H1 (cell line): ENCODE data around the gene ASCL5. TPM values are rescaled to one million over a fixed set of nuclear protein-coding genes. Genes with fewer than 3 reads are reported as not detected.

Experiments
- CTCF ChIA-PET: fragments of 300-600 bp; sonication (Branson Sonifier 250); formaldehyde crosslinking; loops from one replicate; lab custom pipeline; 2021; ENCODE audit not compliant: partially characterized antibody; lab: Charles Lee
- POLR2A ChIA-PET: fragments of 300-600 bp; sonication (Branson Sonifier 250); formaldehyde crosslinking; loops from one replicate; lab custom pipeline; 2021; ENCODE audit warnings: inconsistent platforms; ENCODE audit not compliant: partially characterized antibody; lab: Charles Lee
- DNase-seq, 2 experiments: peaks; one replicate each; pipeline versions ENCODE4 v3.0.0 to v3.0.0-alpha.2; 2010 to 2022; ENCODE audit warnings: low spot score in 2 of 2, low read depth in 1 of 2, mixed read lengths in 1 of 2
- FAIRE-seq: peaks from 2 replicates; lab custom pipeline; 2011; peaks lifted over from hg19 to GRCh38; lab: Jason Lieb, UNC
- H2AFZ ChIP-seq: 2 replicates; pipeline ENCODE4 v1.8.1; 2012; ENCODE audit warnings: low read length, inconsistent platforms
- H2AK5ac ChIP-seq: 2 replicates; pipeline ENCODE4 v1.6.1; 2013; ENCODE audit warnings: low read depth, low read length
- H2BK120ac ChIP-seq: replicated peaks from 2 replicates; pipeline ENCODE3; 2013; ENCODE audit warnings: low read depth, low read length, inconsistent platforms
- H2BK12ac ChIP-seq: 2 replicates; pipeline ENCODE4 v1.6.1; 2013; ENCODE audit warnings: low read depth, low read length
- H2BK15ac ChIP-seq: 2 replicates; pipeline ENCODE4 v1.6.1; 2013; ENCODE audit warnings: low read length
- H2BK20ac ChIP-seq: 2 replicates; pipeline ENCODE4 v1.6.1; 2013; ENCODE audit warnings: low read length
- H2BK5ac ChIP-seq: 2 replicates; pipeline ENCODE4 v1.6.1; 2013; ENCODE audit warnings: low read depth, low read length
- H3K14ac ChIP-seq: 2 replicates; pipeline ENCODE4 v1.6.1; 2013; ENCODE audit warnings: inconsistent platforms; ENCODE audit not compliant: insufficient read length
- H3K18ac ChIP-seq: 2 replicates; pipeline ENCODE4 v1.6.1; 2013; ENCODE audit warnings: low read length; ENCODE audit errors: extremely low read depth
- H3K23ac ChIP-seq: 2 replicates; pipeline ENCODE4 v1.6.1; 2013; ENCODE audit warnings: inconsistent platforms; ENCODE audit not compliant: insufficient read length
- H3K23me2 ChIP-seq: 2 replicates; pipeline ENCODE4 v1.6.1; 2013; ENCODE audit warnings: low read depth, low read length
- H3K27ac ChIP-seq: 2 replicates; pipeline ENCODE4 v1.6.1; 2011; ENCODE audit warnings: low read depth, low read length, inconsistent platforms
- H3K27me3 ChIP-seq, 4 experiments: replicated peaks in 1 of 4; 1 replicate in 1 of 4; 2 replicates in 3 of 4; pipeline versions ENCODE4 v1.6.1 to v1.8.1; 2011 to 2013; ENCODE audit warnings: low read length in 3 of 4, mild to moderate bottlenecking in 3 of 4, inconsistent platforms in 2 of 4, mixed read lengths in 2 of 4, moderate library complexity in 1 of 4; ENCODE audit not compliant: control insufficient read depth in 3 of 4, insufficient read depth in 3 of 4; ENCODE audit errors: extremely low read depth in 1 of 4
- H3K36me3 ChIP-seq, 4 experiments: 2 replicates each; pipeline versions ENCODE4 v1.6.1 to v1.8.1; 2011 to 2013; ENCODE audit warnings: mild to moderate bottlenecking in 4 of 4, low read length in 3 of 4, moderate library complexity in 2 of 4, control low read depth in 1 of 4, inconsistent platforms in 1 of 4; ENCODE audit not compliant: insufficient read depth in 4 of 4, control insufficient read depth in 2 of 4
- H3K4ac ChIP-seq: replicated peaks from 2 replicates; pipeline ENCODE3; 2013; ENCODE audit warnings: low read length, low read depth, mixed read lengths, inconsistent platforms; ENCODE audit not compliant: insufficient read length
- H3K4me1 ChIP-seq, 4 experiments: replicated peaks in 1 of 4; 1 replicate in 1 of 4; 2 replicates in 3 of 4; pipeline versions ENCODE4 v1.6.1 to v1.8.1; 2011 to 2013; ENCODE audit warnings: low read length in 3 of 4, inconsistent platforms in 2 of 4, mixed read lengths in 1 of 4; ENCODE audit not compliant: insufficient read depth in 4 of 4, control insufficient read depth in 3 of 4
- H3K4me2 ChIP-seq, 2 experiments: 2 replicates each; pipeline versions ENCODE4 v1.6.1 to v1.8.1; 2011 to 2013; ENCODE audit warnings: low read depth in 2 of 2, low read length in 2 of 2, control low read depth in 1 of 2, inconsistent platforms in 1 of 2, mild to moderate bottlenecking in 1 of 2; ENCODE audit not compliant: insufficient read depth in 1 of 2
- H3K4me3 ChIP-seq, 4 experiments: fragments of 200-600, 300-600 bp in 1 of 4; sonication (generic), shearing (Covaris generic), sonication (Bioruptor Twin) in 1 of 4; 2 replicates each; pipeline versions ENCODE4 v1.5.1 to v1.8.1; 2011 to 2016; ENCODE audit warnings: low read length in 4 of 4, low read depth in 3 of 4, control low read depth in 2 of 4, inconsistent platforms in 2 of 4, mild to moderate bottlenecking in 2 of 4, mixed read lengths in 1 of 4, moderate library complexity in 1 of 4; ENCODE audit not compliant: insufficient read depth in 2 of 4; ENCODE audit errors: extremely low read depth in 1 of 4
- H3K56ac ChIP-seq: replicated peaks from 2 replicates; pipeline ENCODE3; 2013; ENCODE audit warnings: low read depth, mild to moderate bottlenecking, mixed read lengths, low read length, inconsistent platforms; ENCODE audit not compliant: insufficient read length
- H3K79me1 ChIP-seq: 2 replicates; pipeline ENCODE4 v1.6.1; 2013; ENCODE audit warnings: low read depth, low read length, control low read depth
- H3K79me2 ChIP-seq, 2 experiments: 2 replicates each; pipeline versions ENCODE4 v1.6.1 to v1.8.1; 2012 to 2013; ENCODE audit warnings: low read length in 2 of 2, mild to moderate bottlenecking in 2 of 2, inconsistent platforms in 1 of 2; ENCODE audit not compliant: insufficient read depth in 2 of 2, control insufficient read depth in 1 of 2
- H3K9ac ChIP-seq, 4 experiments: replicated peaks in 1 of 4; 1 replicate in 1 of 4; 2 replicates in 3 of 4; pipeline versions ENCODE4 v1.6.1 to v1.8.1; 2011 to 2013; ENCODE audit warnings: low read depth in 3 of 4, low read length in 3 of 4, control low read depth in 2 of 4, mild to moderate bottlenecking in 2 of 4, moderate library complexity in 2 of 4, inconsistent platforms in 1 of 4; ENCODE audit errors: extremely low read depth in 1 of 4
- H3K9me3 ChIP-seq, 2 experiments: 2 replicates each; pipeline versions ENCODE4 v1.6.1 to v1.8.1; 2012 to 2013; ENCODE audit warnings: mild to moderate bottlenecking in 2 of 2, moderate library complexity in 2 of 2, control low read depth in 1 of 2, inconsistent platforms in 1 of 2, low read depth in 1 of 2, low read length in 1 of 2, mixed read lengths in 1 of 2; ENCODE audit not compliant: insufficient read depth in 2 of 2
- H4K20me1 ChIP-seq, 2 experiments: replicated peaks in 1 of 2; 2 replicates each; pipeline versions ENCODE3 to v1.8.1; 2011 to 2013; ENCODE audit warnings: inconsistent platforms in 2 of 2, low read length in 2 of 2, mild to moderate bottlenecking in 1 of 2; ENCODE audit not compliant: insufficient read depth in 2 of 2, control insufficient read depth in 1 of 2
- H4K5ac ChIP-seq: 2 replicates; pipeline ENCODE4 v1.6.1; 2013; ENCODE audit warnings: low read length, low read depth, mixed read lengths, inconsistent platforms; ENCODE audit not compliant: insufficient read length
- H4K8ac ChIP-seq: 2 replicates; pipeline ENCODE4 v1.8.0; 2013; ENCODE audit warnings: mild to moderate bottlenecking, moderate library complexity, low read length, inconsistent platforms; ENCODE audit not compliant: insufficient read depth; ENCODE audit errors: extremely low read depth
- H4K91ac ChIP-seq: replicated peaks from 2 replicates; pipeline ENCODE3; 2013; ENCODE audit warnings: low read length, mixed read lengths, inconsistent platforms; ENCODE audit not compliant: insufficient read length
- BRCA1 ChIP-seq: IDR thresholded peaks from 2 replicates; pipeline ENCODE4 v1.6.1; 2012; ENCODE audit warnings: low read depth, low read length, improper control_type of control experiment
- CEBPB ChIP-seq: IDR thresholded peaks from 2 replicates; pipeline ENCODE4 v1.6.1; 2012; ENCODE audit warnings: low read depth, low read length
- HDAC6 ChIP-seq: IDR thresholded peaks from one replicate; pipeline ENCODE4 v1.7.1; 2012; ENCODE audit warnings: low read depth, mild to moderate bottlenecking, inconsistent platforms, low read length, moderate library complexity
- KDM5A ChIP-seq: fragments of 200-600 bp; IDR thresholded peaks from 2 replicates; pipeline ENCODE4 v1.7.1; 2012; ENCODE audit warnings: mild to moderate bottlenecking, low read length, inconsistent platforms, mixed read lengths
- MAFK ChIP-seq: IDR thresholded peaks from 2 replicates; pipeline ENCODE4 v1.6.1; 2012; ENCODE audit warnings: low read depth, mild to moderate bottlenecking, improper control_type of control experiment, low read length
- POU5F1 ChIP-seq: IDR thresholded peaks from 2 replicates; pipeline ENCODE4 v1.6.1; 2011; ENCODE audit warnings: low read depth, mild to moderate bottlenecking, low read length, moderate library complexity
- RFX5 ChIP-seq: IDR thresholded peaks from 2 replicates; pipeline ENCODE4 v1.6.1; 2011; ENCODE audit warnings: low read depth, low read length, improper control_type of control experiment, borderline replicate concordance
- TAF7 ChIP-seq: optimal IDR thresholded peaks from 2 replicates; pipeline ENCODE3; 2011; ENCODE audit warnings: low read depth, mild to moderate bottlenecking, inconsistent platforms, low read length, moderate library complexity, borderline replicate concordance
- WGBS, 2 experiments: shearing (Covaris generic) in 1 of 2; methylation state at CpG; one replicate each; pipeline versions ENCODE4 v1.1.6 to v1.1.7; 2013 to 2015; ENCODE audit warnings: low lambda C conversion rate in 2 of 2, mixed read lengths in 2 of 2, inconsistent platforms in 1 of 2, low coverage in 1 of 2, missing lambda C conversion rate in 1 of 2; ENCODE audit not compliant: insufficient replicate concordance in 2 of 2, insufficient coverage in 1 of 2, insufficient read length in 1 of 2; ENCODE audit errors: extremely low coverage in 1 of 2, missing lambda C conversion rate in 1 of 2; 5-methylcytosine and 5-hydroxymethylcytosine counted together
- polyA plus RNA-seq, 7 experiments: library from polyadenylated mRNA; depleted of rRNA in 3 of 7; stranded (reverse) in 5 of 7; unstranded in 2 of 7; fragments of >200 nt in 5 of 7; fragments of 200-250 nt in 2 of 7; gene quantifications; 1 replicate in 5 of 7; 2 replicates in 1 of 7; 4 replicates in 1 of 7; pipeline versions ENCODE4 v1.2.1 to v1.2.3, GENCODE V29; 2011 to 2013; ENCODE audit warnings: missing spikeins in 2 of 7, mixed read lengths in 2 of 7
- total RNA-seq: library from RNA; stranded (reverse); fragmentation: NEBNext Ultra II Directional; extraction: Animal tissue kit (Norgen Biotek cat#: 25700); gene quantifications from 2 replicates; pipeline ENCODE4 v1.2.1, GENCODE V29; 2021

The ASCL5 gene
- total and polyA plus RNA-seq, 2 of the 8 experiments (the other 6 are each of a cell fraction or from before 2014, with no cell fraction given), result 0.29 to 0.41 TPM

GRCh38 chr1:201140235-201140940 is 13.4 kb upstream of the ASCL5 start:
- Histone ChIP-seq H3K14ac (no peak overlapping the region), H2BK20ac (no peak overlapping the region), H3K23me2 (no peaks in the 10 kb centered on the region), H2BK15ac (no peak overlapping the region), H2BK12ac (no peak overlapping the region), H4K5ac (no peak overlapping the region), H4K91ac (no peak overlapping the region), H3K4me3 (no peak overlapping the region), H3K56ac (no peak overlapping the region), H2AK5ac (no peak overlapping the region), H2BK5ac (no peak overlapping the region), H3K4ac (no peak overlapping the region), H3K27ac (no peak overlapping the region), H3K36me3 (peaks cover 41 to 85% (median 65%) of the 10 kb centered on the region in 4 experiments), H2BK120ac (no peak overlapping the region), H2AFZ (no peak overlapping the region), H3K4me1 (no peaks in the 10 kb centered on the region), H3K9me3 (no peaks in the 10 kb centered on the region), H3K18ac (no peak overlapping the region), H4K8ac (no peak overlapping the region), H3K23ac (no peak overlapping the region), H3K79me2 (no peaks in the 10 kb centered on the region), H3K79me1 (no peaks in the 10 kb centered on the region; the same call in 1 of the 2 replicates), H3K4me2 (no peak overlapping the region), H3K27me3 (no peaks in the 10 kb centered on the region), H3K9ac (no peak overlapping the region), H4K20me1 (peaks cover 12 to 20% of the 10 kb centered on the region in 2 experiments)
- FAIRE-seq (no peak), DNase-seq (no peak)
- WGBS, 2 experiments, result 70% methylated on average over 10 of the region's 10 CpGs; no CpG with 5 or more reads in 1 of the 2 experiments
- TF ChIP-seq BRCA1, result no peak
- no peak for TF ChIP-seq RFX5
- TF ChIP-seq TAF7, result no peak
- no peak for TF ChIP-seq MAFK
- TF ChIP-seq HDAC6, result no peak
- no peak for TF ChIP-seq CEBPB
- TF ChIP-seq POU5F1, result no peak
- no peak for TF ChIP-seq KDM5A
- ChIA-PET CTCF (interaction anchor here (0.7 to 5.8 kb wide), 6 partner anchors 9 to 27 kb away, joined by 3 to 32 read pairs (median 12); partner anchors contain the start of gene ASCL5), POLR2A (interaction anchor here (1.1 to 4.4 kb wide), 4 partner anchors 10 to 53 kb away, joined by 4 to 20 read pairs (median 12); partner anchors contain the start of gene TMEM9)
